NCI-H345 treated with DMSO at 0.1 percent for 48 hours (cell line): ENCODE measurements around the gene PIK3AP1.
"Not testable (repeated sequence)": the region's sequence is repeated elsewhere in the genome, so short reads cannot be mapped to it uniquely, and the experiment has no call there.

Experiments
- DNase-seq: peaks from one replicate; lab custom pipeline; 2025; ENCODE audit not compliant: unreplicated experiment; lab: John Stamatoyannopoulos, UW

PIK3AP1 gene

DNA sequence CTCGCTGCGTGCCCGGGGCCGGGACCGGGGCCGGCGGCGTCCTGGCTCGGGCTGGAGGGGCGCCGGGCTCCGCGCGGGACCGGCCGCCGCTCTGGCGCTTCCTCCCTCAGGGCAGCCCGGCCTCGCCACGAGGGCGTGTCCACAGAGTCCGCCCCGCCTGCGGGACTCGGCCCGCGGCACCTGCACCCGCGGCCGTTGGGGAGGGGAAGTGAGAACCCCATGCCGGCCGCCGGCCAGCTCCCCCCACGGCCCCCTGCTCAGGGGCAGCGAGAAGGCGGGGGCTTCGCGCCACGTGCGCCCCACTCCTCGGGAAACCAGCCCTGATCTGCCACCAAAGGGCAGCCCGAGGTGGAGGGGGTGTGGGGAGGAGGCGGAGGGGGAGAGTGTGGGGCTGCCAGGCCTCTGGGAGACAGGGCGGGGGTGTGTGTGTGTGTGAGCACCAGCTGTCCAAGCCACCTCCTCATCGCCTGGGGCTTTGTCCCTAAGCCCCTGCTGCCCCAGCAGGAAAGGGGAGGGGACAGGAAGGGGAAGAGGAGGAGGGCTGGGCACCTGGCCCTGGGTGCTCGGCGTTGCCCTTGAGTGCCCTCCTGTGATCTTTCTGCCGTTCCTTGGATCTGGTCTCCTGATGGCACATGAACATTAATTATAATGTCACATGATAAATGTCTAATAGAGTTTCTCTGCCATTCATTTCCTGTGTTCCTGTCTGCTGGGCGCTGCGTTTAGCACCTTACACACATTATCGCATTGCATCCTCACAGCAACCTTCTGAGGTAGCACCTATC lies at the start of gene PIK3AP1:
PIK3AP1 (minus strand) TSS at position 93 of the 785 bp plus-strand sequence. CDS start 120 bp downstream, outside the sequence.
- DNase-seq = peak; percentile 22

- DNase-seq = no peak
These were observed 47.8 kb upstream of the PIK3AP1 start for GRCh38 chr10:96768136-96768535.

- DNase-seq = no peak
These were observed 47.3 kb upstream of the PIK3AP1 start for GRCh38 chr10:96767611-96768010.

GRCh38 chr10:96765406-96766240 lies 45.3 kb upstream of the PIK3AP1 start:
- DNase-seq = no peak

DNA sequence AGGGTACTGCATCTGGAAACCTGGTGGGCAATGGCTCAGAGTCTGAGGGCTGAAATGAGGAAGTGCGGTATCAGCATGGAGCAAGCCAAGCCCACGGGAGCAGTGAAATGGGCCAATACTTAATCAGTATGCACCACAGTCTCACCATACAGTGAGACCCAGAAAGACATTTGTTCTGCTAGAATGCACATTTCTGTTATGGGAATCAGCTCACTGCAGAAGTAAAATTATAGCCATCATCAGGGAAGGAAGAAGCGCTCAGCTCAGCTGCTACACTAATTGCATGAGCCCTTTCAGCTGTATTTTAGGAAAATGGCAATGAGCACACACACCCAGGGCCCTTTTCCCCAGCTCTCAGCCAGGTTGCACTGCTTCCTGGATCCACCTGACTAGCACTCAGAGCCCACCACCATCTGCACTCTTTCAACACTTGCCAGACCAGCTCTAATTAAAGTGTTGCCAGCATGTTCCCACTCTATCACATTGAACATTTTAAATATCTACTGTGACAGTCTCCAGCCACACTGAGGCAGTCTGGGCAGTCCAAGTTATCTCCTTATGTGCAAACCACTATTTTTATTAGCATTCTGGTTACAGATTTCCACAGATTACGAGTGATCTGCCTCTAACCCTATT lies 44.2 kb upstream of the PIK3AP1 start:
- no peak for DNase-seq

GRCh38 chr10:96758423-96758822 lies 38.1 kb upstream of the PIK3AP1 start:
- DNase-seq = no peak

DNA sequence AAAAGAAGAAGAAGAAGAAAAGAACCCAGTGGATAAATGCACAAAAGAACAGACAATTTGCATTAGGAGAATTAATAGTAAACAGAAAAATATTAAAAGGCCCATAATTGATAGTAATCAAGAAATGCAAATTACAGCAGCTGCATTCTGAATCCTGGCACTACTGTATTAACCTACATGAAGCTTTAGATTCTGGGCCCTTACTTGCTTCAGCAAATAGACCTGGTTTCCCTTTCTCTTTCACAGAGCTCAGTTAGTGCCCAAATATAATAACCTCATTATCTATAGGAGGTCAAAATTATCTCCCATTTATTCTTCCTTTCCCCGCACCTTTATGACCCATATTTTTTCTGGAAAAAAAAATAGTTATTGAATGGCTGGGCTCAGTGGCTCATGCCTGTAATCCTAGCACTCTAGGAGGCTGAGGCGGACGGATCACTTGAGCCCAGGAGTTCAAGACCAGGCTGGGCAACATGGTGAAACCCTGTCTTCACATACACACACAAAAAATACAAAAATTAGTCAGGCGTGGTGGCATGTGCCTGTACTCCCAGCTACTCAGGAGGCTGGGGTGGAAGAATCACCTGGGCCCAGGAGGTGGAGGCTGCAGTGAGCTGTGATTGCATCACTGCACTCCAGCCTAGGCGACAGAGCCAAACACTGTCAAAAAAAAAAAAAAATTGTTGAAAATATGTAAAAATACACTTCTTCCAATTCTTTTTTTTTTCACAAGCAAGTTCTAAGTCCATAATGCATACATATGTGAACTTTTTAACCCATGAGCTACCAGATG lies 36.0 kb upstream of the PIK3AP1 start:
- no peak for DNase-seq

DNA sequence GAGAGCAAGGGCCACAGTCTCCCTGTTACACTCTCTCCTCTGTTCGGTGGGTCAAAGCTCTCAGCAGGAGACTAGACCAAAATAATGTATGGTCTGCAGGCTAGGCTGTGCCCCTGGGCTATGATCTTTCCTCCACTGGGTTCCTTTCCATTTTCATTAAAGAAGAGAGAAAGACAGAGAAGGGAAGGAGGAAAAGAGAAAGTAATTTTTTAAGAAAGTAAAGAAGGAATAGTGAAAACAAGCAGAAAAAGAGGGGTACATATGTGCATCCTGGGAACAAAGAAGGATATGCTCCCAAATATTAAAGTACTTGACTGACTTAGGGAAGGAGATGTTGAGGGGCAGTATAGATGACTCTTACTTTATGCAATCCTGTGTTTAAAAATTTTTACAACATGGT lies 33.6 kb upstream of the PIK3AP1 start:
- no peak for DNase-seq

DNA sequence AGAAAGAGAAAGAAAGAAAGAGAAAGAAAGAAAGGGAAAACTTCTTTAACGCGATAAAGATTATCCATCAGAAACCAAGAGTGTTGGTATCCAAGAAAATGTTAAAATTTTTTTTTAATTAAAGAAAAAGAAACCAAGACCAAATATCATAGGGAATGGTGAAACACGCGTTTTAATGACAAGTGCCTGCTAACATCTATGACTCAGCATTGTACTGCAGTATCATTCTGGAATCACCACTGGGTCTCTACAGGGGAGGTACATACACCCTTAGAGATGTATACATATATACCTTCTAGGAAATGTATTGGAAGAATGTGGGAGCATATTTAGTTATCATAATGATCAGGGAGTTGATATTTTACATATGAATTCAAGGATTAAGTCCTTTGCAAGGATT lies 32.1 kb upstream of the PIK3AP1 start:
- no peak for DNase-seq

DNA sequence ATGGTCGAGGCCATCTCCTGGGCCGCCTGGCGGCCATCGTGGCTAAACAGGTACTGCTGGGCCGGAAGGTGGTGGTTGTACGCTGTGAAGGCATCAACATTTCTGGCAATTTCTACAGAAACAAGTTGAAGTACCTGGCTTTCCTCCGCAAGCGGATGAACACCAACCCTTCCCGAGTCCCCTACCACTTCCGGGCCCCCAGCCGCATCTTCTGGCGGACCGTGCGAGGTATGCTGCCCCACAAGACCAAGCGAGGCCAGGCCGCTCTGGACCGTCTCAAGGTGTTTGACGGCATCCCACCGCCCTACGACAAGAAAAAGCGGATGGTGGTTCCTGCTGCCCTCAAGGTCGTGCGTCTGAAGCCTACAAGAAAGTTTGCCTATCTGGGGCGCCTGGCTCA lies 30.0 kb upstream of the PIK3AP1 start:
- not testable (repeated sequence) for DNase-seq

DNA sequence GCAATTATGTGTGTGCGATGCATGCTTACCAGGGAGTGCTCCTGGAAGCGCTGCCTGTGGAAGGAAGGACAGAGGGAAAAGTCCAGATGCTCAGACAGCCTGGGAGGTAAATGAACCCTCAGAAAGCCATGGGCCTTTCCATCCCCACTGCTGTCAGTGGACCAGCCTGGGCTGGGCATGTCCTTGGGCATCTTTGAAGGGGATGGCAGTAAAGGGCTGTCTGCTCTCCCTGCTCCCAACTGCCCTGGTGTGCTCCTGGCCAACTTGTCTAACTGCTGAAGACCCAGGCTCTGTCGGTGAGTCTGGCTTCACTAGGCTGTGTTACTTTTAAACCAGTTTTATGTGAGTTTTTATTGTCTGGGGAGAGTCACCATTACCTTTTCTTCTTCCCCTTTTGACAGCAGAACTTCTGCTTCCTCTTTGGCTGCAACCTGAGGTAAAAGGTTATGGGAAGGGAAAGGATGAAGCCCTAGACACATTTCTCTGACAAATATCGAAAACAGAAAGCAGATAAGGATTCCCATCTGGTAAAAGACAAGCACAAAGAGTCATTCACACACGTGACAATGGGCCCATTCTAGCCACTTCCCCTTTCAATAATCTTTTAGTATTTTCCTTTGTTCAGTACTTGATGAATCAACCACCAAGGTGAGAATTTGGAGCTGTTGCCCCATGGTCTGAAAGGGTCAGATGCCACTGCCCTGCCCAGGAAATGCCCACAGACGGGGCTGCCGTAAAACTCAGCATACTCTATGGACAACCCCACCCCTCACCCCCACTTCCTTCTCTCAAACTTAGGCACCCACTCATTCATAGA lies 27.6 kb upstream of the PIK3AP1 start:
- DNase-seq = no peak

GRCh38 chr10:96746503-96746902 lies 26.2 kb upstream of the PIK3AP1 start:
- DNase-seq = no peak

- no peak for DNase-seq
These were observed 25.6 kb upstream of the PIK3AP1 start for GRCh38 chr10:96745950-96746349.

- DNase-seq = no peak
These were observed 23.8 kb upstream of the PIK3AP1 start for GRCh38 chr10:96743988-96744585.

DNA sequence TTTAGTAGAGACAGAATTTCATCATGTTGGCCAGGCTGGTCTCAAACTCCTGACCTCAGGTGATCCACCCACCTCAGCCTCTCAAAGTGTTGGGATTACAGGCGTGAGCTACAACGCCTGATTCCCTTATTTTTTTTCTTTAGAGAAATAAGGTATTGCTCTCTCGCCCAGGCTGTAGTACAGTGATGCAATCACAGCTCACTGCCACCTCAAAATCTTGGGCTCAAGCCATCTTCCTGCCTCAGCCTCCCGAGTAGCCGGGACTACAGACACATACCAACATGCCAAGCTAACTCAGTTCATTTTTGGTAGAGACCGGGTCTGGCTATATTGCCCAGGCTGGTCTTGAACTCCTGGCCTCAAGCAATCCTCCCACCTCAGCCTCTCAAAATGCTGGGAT lies 21.2 kb upstream of the PIK3AP1 start:
- DNase-seq = not testable (repeated sequence)

- no peak for DNase-seq
These were observed 20.4 kb upstream of the PIK3AP1 start for GRCh38 chr10:96740579-96741281.

DNA sequence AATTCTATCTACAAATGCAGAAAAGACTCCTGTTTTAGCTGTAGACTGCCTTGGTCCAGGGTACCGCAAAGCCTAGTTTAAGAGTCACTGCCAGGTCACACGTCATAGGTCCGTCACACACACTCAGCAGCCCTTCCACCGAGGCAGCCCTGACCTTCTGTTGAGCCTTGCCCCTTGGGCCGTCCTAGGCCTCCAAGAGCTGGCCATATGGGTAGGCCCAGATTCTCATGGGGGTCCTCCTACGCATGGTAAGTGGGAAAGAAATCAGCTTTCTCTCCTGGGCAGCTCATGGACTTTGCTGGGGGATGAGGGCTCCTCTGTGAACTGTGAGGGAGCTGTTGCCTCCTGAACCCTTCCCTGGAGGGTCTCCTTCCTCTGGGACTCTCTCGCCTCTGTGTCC lies 19.8 kb upstream of the PIK3AP1 start:
- no peak for DNase-seq

DNA sequence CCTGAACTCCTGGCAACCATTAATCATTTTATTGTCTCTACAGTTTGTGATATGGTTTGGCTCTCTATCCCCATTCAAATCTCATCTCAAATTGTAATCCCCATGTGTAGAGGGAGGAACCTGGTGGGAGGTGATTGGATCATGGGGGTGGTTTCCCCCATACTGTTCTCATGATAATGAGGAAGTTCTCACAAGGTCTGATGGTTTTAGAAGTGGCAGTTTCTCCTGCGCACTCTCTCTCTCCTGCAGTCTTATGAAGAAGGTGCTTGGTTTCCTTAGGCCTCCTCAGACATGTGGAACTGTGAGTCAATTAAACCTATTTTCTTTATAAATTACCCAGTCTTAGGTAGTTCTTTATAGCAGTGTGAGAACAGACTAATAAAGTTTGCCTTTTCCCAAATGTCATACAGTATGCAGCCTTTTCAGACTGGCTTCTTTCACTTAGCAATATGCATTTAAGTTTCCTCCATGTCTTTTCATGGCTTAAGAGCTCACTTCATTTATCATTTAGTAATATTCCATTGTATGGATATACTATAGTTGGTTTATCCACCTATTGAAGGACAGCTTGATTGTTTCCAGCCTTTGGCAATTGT lies 17.1 kb upstream of the PIK3AP1 start:
- not testable (repeated sequence) for DNase-seq

GRCh38 chr10:96724621-96725020 lies 4.3 kb upstream of the PIK3AP1 start:
- no peak for DNase-seq
